ENCODE results near the gene IL17C. TPM values are rescaled to one million over a fixed set of nuclear protein-coding genes. Genes with fewer than 3 reads are reported as not detected.
A peak's percentile ranks its signal among the peaks of the same experiment; 100 is the strongest.

Gene IL17C
- polyA plus RNA-seq, 10 donors = not detected

GRCh38 chr16:88645455-88645854, 7.1 kb downstream of the IL17C start:
- no peak for DNase-seq

- DNase-seq = no peak
Measured at GRCh38 chr16:88645941-88646340, 7.6 kb downstream of the IL17C start.

- no peak for DNase-seq
Measured at GRCh38 chr16:88646345-88647034, 8.1 kb downstream of the IL17C start.

DNA sequence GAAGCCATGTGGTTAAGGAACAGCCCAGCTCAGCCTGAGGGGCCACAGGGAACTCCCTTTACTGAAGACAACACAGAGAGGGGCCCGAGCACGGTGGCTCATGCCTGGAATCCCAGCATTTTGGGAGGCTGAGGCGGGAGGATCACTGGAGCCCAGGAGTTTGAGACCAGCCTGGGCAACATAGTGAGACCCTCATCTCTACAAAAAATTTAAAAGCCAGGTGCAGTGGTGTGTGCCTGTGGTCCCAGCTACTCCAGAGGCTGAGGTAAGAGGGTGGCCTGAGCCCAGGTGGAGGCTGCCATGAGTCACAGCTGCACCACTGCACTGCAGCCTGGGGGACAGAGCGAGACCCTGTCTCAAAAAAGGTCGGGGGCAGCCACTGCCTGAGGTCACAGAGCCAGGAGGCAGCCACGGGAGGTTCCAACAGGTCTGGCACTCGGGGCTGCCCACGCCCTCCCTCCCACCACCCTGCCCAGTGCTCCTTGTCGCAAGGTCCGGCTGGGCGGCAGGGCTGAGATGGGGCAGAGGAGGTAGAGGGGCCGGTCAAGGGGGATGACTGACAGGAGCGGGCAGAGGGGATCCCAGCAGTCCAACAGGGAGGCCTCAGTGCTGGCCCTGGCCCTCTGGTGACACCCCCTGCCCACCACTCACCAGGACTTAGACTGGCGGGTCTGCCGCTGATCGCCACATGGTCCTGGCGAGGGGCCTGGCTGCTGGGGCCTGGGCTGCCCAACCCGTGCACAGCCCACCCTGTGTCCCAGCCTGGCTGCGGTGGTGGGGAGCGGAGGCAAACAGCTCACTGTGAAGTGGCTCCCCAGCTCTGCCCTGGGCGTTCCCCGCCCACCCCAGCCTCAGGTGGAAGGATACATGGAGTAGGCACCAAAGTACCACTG, 9.1 kb downstream of the IL17C start:
- no peak for DNase-seq

GRCh38 chr16:88649195-88649923, 11.0 kb downstream of the IL17C start:
- no peak for DNase-seq

- peak in 1 of 3 donors; percentile 75 for DNase-seq
Measured at GRCh38 chr16:88649924-88650748, 11.8 kb downstream of the IL17C start.

DNA sequence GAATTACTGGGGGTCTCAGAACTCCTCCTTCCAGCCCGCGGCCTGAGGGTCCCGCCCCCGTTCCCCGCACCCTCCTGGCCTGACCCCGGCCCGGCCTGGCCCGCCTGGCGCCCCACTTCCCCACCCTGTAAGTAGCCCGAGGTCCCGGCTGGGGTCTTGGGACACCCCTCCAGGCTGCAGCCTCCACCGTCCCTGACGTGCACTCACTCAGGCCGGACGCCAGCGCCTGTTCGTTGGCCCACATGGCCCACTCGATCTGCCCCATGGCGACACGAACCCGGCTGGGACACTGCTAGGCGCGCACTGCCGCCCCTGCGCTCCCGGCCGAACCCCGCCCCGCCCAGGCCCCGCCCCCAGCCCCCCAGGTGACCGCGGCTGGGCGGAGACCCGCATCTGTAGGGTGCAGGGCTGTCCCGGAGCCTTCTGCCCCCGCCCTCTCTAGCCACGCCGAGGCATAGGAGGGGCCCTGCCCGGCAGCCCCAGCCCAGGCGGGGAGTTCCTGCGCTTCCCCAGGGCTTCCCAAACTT, 12.4 kb downstream of the IL17C start, which contains the start of gene CYBA:
Gene CYBA (minus strand): TSS at position 305 of the 527 bp plus-strand sequence. CDS start 40 bp downstream, at position 265.
- peak in 1 of 3 donors; percentile 78 for DNase-seq

GRCh38 chr16:88651276-88651988, 13.1 kb downstream of the IL17C start:
- DNase-seq = peak in 1 of 3 donors; percentile 53

GRCh38 chr16:88651989-88652761, 13.8 kb downstream of the IL17C start:
- DNase-seq = no peak

GRCh38 chr16:88652762-88653063, 14.3 kb downstream of the IL17C start:
- no peak for DNase-seq

- no peak for DNase-seq
Measured at GRCh38 chr16:88653101-88653500, 14.7 kb downstream of the IL17C start.

GRCh38 chr16:88653596-88654362, 15.4 kb downstream of the IL17C start:
- no peak for DNase-seq

DNA sequence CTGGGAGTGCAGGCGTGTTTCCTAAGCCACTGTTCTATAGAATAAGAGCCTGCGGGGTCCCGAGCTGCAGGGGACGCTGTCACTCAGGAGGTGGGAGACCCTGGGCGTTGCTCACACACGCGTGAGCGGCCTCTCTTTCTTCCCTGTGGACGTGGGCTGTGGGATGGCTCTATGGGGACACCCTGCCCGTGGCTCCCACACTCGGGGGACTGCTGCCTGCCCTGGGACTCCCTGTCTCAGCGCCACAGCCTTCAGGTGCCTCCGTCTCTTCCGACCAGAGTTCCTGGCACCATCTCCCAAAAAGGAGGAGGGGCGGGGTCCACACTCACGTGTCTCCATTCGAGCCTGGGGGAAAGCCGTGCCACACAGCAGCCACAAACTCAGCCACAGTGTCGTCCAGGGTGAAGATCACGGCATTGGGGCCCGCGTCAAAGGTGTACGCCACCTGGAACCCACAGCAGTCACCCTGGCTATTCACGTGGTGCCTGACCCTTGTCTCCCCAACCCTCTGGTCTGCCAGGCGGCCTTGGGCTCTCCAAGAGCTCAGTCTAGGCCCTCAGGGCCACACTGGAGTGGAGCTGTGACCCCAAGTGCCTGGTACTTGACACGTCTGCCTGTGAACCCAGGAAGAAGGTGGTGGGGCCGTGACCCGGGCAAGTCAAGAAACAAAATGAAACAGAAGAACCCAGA, 16.1 kb downstream of the IL17C start:
- DNase-seq = no peak

DNA sequence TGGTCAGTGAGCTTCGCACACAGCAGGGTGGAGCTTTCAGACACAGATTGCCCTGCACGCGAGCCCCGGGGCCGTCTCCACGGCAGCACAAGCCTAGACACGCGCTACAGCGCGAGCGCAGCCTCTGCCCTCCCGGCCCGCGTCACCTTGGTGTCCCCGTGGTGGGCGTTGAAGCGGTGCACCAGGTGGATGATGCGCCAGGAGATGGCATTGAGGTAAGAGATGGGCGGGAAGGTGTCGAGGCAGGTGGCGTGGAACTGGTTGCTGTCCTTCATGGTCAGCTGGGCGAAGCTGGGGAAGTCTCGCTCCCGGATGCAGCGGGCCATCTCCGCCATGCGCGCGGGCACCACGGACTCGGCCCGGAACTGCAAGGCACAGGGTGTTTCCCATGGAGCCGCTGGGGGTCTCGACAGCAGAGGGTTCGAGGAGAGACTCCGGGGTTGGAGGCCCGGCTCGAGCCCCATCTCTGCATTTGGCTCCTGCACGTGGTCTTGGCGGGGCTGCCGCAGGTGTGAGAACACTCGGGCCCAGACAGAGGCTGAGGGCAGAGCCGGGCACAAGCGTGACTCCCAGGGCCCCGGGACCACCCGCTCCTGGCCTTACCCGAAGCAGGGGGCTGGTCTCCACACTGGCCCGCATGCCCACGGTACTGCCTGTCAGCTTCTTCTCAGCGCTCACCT, 16.8 kb downstream of the IL17C start:
- DNase-seq = no peak

DNA sequence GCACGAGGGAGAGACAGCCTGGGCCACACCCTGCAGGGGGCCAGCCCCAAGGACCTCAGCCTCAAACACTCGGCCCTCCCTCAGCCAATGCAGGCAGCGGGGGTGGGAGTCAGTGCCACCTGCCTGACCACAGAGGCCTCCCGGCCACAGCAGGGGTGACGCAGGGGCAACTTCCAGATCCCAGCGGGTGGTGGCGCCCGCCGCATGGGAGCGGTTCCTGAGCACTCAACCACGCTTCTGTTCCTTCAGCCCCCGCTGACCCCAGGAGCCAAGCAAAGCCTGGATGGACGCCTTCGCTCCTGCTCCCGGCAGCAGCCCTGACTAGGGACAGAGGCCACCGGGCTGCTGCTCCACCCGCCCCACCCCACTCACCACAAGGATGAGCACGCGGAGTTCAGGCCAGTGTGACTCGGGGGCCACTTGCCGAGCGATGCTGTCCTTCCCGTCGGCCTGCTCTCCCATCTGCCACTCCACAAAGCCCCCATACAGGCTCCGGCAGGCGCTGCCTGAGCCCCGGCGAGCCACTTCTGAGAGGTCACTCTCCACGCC, 17.4 kb downstream of the IL17C start:
- no peak for DNase-seq

GRCh38 chr16:88656291-88656980, 18.1 kb downstream of the IL17C start:
- no peak for DNase-seq

DNA sequence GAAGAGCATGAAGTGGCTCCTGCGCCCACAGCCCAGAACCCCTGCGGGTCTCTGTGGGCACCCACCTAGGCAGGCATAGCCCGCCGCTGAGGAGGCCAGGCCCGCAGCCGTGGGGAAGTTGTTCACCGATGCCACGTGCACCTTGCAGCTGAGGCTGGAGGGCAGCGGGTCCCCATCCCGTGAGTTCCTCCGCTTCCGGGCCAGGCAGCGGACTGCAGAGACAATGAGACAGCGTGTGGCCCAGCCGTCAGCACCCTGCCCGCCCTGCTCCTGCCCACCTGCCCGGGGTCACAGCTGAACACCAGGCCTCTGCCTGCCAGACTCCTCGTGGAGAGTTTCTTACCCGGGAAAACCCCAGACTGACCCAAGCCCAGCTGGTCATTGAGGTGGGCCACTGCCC, 19.0 kb downstream of the IL17C start:
- no peak for DNase-seq

Data from muscle of back (tissue), 11 donors.